NCI-H1048 (cell line): ENCODE data around the gene STX8.
"Not testable (repeated sequence)": the region's sequence is repeated elsewhere in the genome, so short reads cannot be mapped to it uniquely, and the experiment has no call there.

Experiments
- DNase-seq: peaks from one replicate; lab custom pipeline; 2025; lab: John Stamatoyannopoulos, UW

STX8 gene

DNA sequence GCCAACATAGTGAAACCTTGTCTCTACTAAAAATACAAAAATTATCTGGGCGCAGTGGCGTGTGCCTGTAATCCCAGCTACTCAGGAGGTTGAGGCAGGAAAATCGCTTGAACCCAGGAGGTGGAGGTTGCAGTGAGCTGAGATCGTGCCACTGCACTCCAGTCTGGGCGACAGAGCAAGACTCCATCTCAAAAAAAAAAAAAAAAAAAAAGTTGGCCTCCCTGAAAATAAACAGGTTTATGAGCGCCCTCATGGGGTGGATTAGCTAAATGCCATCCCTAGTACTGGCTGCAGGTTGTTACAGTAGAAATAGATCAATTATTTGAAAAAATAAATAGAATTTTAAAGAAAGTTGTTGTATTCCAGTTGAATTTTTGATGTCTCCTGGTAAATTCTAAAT lies 20.9 kb downstream of the STX8 start:
- DNase-seq = not testable (repeated sequence)

GRCh38 chr17:9553596-9553995 lies 22.0 kb downstream of the STX8 start:
- no peak for DNase-seq

GRCh38 chr17:9553181-9553580 lies 22.4 kb downstream of the STX8 start:
- no peak for DNase-seq

GRCh38 chr17:9549215-9549614 lies 26.4 kb downstream of the STX8 start:
- DNase-seq = no peak

GRCh38 chr17:9544221-9544620 lies 31.4 kb downstream of the STX8 start:
- DNase-seq = no peak

- DNase-seq = no peak
Observed at GRCh38 chr17:9541718-9542117, 33.9 kb downstream of the STX8 start.

- no peak for DNase-seq
Observed at GRCh38 chr17:9538626-9539025, 37.0 kb downstream of the STX8 start.

- no peak for DNase-seq
Observed at GRCh38 chr17:9537177-9537776, 38.3 kb downstream of the STX8 start.

DNA sequence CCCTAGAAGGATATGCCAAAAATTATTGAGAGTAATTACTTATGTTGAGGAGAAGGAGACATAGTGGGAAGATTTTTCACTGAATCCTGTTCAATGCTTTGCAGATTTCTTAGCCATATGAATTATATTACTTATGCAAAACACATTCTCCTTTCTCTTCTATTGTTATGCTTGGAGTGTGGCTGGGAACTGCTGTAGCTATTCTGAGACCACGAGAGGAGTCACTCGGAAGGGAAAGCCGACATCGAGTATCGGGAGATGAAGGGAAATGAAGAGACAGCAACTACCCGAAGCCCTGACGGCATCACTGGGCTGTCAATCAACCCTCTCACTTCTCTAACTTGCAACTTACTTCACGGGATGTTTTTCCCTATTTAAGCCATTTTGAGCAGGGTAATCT lies 39.6 kb downstream of the STX8 start:
- DNase-seq = no peak

DNA sequence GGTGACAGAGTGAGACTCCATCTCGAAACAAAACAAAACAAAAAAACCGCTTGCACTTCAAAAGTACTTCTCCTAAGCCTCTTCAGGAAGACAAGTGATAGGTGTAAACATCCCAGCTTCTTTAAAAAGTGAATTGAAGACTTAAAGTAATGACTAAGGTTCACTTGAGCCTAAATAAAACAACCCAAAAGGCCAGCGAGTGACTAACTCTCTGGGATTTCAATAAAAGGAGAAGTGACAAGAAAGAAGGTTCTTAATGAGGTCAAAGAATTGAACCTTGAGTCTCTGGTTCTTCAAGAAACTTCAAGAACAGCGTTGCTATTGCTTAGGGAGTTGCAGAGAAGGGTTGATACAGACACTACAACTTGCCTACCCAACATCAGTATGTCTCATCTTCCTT lies 42.2 kb downstream of the STX8 start:
- no peak for DNase-seq

- no peak for DNase-seq
Observed at GRCh38 chr17:9532715-9533114, 42.9 kb downstream of the STX8 start.

DNA sequence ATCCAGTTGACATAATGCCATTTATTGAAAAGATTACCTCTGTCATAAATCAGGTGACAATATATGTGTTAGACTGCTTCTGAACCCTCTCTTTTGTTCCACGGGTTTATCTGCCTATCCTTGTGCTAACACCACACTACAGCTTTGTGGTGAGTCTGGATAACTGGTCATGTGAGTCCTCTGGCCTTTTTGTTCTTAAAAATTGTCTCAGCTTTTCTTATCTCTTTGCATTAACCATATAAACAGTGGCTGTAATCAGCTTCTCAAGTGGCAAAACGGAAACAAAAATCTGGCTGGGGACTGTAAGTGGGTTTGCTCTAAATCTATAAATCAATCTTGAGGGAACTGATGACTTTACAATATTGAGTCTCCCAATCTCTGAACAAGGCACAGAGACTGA lies 44.6 kb downstream of the STX8 start:
- no peak for DNase-seq

GRCh38 chr17:9529033-9529700 lies 46.5 kb downstream of the STX8 start:
- DNase-seq = peak; percentile 7

DNA sequence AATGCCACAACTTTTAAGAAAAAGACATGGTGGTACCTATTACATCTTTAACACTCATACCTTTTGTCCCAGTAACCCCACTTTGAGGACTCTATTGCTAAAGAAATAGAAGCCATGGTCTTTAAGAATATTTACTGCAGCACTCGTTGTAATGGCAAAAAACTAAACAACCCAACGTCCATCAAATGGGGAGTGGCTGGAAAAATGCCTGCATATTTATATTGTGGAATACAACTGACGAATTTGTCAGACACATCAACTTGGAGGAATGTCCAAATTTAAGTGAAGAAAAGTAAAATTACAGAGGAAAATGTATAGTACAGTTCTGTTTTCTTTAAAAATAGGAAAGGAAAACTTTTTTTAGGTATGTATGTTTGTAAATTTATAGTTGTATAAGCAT lies 47.8 kb downstream of the STX8 start:
- no peak for DNase-seq

DNA sequence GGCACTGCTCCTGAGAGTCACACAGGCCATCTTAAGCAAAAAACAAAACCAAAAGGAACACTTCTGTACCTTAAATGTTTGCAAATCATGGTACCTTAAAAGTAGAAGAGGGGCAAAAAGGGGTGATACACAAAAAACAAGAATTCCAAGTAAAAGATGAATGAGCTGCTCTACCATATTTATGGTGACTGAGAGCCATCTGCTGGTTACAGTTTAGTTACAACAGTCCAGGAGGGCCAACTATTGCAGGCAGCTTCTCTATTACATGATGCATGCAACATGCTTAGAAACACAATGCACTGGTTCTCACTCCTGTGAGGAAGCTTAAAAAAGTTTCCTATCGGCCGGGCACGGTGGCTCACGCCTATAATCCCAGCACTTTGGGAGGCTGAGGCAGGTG lies 53.5 kb downstream of the STX8 start:
- no peak for DNase-seq

GRCh38 chr17:9521062-9521461 lies 54.6 kb downstream of the STX8 start:
- DNase-seq = no peak

GRCh38 chr17:9520649-9521048 lies 55.0 kb downstream of the STX8 start:
- no peak for DNase-seq

DNA sequence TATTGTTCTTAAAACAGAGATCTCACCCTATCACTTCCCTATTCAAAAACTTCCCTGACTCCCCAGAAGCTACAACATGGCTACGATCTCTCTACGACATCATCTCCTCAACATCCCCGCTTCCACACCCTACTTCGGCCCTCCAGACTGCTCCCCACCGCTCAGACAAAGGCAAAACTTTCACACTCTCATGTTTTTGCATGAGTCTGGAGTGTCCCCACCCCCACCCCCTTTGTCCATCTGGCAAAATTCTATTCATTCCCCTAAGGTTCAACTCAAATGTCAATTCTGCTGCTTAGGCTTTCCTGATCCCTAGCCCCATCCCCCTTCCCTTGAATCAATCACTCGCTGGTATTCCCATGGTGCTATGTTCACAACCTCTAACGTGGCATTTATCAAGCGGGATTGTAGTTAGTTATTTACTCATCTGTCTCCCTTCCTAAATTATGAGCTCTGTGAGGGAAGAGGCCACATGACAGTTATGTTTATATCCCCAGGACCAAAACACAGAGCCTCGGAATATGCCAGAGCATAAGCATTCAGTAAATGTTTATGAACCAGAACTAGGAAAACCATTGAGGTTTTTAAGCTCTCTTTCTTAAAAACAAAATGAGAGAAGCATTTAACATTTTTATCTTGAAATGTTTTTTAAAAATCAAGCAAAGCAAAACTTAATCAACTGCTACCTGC lies 55.9 kb downstream of the STX8 start:
- no peak for DNase-seq

DNA sequence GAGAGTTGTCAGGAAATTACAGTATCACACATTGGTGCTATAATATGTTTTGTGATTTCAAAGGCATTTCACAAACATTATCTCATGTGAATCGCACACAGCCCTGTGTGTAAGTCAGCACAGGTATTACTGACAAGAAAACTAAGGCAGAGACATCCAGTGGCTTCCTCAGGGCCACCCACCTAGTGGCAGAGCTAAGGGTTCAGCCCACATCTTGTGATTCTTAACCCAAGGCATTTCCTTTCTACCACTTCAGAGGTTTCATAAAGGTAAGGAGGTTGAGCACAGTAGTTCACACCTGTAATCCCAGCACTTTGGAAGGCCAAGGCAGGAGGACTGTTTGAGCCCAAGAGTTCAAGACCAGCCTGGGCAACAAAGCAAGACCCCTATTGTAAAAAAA lies 58.2 kb downstream of the STX8 start:
- no peak for DNase-seq

DNA sequence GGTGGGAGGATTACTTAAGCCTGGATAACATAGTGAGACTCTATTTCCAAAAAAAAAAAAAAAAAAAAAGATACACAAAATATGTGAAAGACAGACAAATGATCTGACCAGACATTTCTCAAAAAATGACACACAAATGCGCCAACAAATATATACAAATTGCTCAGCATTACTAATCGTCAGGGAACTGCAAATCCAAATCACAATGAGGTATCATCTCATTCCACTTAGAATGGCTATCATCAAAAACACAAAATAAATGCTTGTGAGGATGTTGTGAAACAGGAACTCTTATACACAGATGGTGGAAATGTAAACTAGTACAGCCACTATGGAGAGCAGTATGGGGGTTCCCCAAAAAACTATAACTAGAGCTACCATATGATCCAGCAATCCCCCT lies 62.4 kb downstream of the STX8 start:
- DNase-seq = no peak

DNA sequence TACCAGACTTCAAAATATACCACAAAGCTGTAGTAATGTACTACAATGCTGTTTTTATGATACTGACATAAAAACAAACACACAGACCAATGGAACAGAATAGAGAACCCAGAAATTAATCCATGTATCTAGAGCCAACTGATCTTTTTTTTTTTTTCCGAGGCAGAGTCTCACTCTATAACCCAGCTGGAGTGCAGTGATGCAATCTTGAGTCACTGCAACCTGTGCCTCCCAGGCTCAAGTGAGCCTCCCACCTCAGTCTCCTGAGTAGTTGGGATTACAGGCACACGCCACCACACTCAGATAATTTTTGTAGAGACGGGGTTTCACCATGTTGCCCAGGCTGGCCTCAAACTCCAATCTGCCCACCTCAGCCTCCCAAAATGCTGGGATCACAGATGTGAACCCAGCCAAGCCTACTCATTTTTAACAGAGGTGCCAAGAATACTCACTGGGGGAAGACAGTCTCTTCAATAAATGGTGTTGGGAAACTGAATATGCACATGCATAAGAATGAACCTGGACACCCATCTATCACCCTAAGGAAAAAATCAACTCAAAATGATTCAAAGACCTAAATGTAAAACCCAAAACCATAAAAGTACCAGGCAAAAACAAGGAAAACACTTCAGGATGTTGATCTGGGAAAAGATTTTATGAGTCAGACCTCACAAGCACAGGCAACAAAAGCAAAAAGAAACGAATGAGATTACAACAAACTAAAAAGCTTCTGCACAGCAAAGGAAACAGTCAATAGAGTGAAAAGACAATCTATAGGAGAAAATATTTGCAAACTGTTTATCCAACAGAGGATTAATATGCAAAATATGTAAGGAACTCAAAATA lies 63.1 kb downstream of the STX8 start:
- no peak for DNase-seq

- no peak for DNase-seq
Observed at GRCh38 chr17:9509236-9509816, 66.3 kb downstream of the STX8 start.
